IPS-NIHi7 (cell line): ENCODE data around the gene IFT74.

Experiments used
- DNase-seq: peaks from one replicate; pipeline ENCODE4 v3.0.0; 2012; ENCODE audit warnings: mixed read lengths; ENCODE audit errors: extremely low spot score

The IFT74 gene

DNA sequence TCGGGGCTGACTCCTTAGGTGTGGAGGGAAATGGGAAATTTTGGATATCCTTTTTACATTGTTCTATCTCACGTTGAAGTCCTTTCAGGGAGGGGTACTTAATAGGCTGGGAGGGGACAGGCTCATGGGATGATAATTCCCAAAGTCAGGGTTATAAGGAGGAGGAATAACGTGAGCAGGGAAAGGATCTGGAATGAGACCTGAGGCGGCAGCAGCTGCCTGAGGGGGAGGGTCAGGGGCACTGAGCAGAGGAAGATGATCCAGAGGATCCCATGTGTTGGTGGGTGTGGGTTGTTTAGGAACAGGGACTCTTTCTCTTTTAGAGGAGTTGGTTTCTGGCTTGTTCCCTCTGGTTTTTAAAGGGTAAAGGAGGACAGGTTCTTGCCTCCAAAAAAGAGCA lies 18.7 kb downstream of the IFT74 start:
- peak; percentile 43 for DNase-seq

DNA sequence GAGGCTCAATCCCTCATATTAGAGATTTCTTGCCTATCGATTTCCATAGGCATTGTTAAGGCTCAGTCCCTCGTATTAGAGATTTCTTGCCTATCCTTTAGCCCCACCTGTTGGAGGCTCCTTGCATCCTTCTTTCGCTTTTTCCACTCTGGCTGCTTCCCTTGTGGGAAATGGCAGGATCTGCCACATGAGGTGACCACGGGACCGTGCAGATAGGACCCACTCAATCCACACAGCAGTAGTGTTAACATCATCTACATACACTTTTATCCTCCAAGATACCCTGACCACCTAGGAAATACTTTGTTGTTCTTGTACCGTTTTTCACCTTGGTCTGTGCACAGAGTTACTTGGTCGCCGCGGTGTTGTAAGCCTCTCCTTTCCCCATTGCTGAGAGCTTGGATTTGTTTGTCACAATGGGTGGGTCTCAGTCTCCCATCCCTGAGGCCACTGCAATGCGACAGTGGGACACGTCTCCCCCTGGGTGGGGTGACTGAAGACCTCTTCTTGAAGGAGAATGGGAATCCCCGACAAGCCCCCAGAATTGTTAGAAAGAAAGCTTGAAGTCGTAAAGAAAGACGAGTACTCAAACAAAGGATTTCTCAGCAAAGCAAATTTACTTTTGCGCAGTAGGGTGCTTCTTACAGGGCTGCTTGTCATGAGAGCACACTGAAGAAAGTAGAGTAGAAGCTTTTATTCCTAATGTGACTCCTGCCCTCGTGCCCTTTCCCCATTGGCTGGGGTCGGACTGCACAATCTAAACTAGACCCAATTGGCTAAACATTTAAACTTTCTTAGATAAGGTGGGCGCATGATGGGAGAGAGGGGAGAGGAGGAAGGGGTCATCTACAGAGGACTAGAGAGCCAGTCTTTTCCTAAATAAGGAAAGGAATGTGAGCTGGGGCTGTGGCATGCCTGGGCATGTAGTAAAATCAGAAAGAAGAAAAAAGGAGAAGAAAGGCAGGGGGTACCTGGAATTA lies 19.8 kb downstream of the IFT74 start:
- peak; percentile 42 for DNase-seq

DNA sequence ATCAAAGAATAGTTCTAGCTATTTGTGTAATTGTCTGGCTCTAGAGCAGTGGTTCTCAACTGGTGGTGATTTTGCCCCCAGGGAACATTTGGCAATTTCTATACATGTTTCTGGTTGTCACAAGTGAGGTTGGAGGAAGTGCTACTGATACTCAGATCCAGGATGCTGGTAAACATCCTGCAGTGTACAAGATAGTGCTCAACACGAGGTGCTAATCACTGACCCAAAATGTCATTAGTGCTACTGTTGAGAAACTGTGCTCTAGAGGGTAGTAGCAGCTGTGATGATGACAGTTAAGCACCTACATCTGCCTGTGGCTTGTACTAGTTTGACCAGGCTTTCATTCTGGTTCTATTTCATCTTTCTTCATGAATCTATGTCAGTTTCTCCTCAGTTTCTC lies 27.1 kb downstream of the IFT74 start:
- no peak for DNase-seq

DNA sequence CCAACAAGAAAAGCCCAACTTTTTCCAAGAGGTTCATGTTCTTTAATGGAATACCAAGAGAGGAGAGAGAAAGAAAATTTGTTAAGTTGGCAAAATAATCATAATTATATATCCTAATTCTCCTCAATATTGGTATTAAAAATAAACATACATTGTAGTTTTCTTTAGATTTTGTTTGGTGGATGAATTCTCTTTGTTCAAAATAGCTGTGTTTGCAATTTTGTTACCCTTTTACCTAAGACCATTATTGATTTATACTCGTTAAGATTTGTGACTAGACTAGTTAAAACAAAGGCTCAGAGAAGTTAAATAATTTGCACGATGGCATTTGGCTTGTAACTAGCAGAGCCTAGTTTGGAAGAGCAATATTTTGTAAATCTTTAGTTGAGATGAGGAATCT lies 39.6 kb downstream of the IFT74 start:
- no peak for DNase-seq

DNA sequence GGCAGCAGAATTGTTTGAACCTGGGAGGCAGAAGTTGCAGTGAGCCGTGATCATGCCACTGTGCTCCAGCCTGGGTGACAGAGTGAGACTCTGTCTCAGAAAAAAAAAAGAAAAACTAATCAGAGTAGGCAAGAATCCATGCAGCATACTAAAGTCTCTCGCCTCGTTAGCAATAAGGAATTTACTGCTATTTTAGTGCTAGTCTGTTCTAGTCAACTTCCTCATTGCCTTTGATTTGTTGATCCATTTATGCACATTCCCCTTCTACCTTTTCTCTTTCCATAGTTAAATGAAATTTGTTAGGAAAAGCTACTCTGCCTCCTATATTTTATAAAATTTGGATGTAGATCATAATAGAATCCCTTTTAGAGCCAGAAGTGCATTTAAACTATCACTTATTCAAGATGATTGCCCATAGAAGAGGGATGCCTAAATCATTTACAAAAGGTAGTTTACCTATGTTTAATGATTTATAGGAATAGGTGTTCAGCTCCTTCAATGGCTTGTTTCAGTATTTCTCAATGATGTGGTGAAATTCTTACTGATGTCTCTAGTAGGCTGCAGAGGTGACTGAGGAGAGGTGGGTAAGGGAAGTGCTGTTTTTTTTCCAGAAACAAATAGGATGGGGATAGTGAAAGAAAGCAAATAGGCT lies 47.3 kb downstream of the IFT74 start:
- DNase-seq, result no peak

DNA sequence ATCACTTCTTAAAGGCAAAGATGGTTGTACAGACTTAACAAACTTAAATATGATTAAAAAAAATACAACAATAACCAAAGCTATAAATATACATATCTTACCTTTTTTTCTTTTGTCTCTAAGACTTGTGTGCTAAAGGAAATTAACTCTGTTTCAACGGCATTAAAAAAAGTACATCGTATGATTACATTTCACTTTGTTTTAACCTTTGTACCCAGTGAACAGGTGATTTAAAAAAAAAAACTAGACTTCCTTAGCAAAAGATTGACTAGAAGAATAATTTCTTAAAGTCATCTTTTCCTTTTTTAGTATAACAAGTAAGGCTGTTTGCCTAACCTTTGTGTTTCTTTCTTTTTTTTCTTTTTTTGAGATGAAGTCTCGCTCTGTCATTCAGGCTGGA lies 49.3 kb downstream of the IFT74 start, which contains the start of gene LRRC19:
TSS of gene LRRC19 (minus strand) at position 182 of the 400 bp plus-strand sequence. CDS start 5,978 bp downstream, outside the sequence.
- DNase-seq, result no peak

DNA sequence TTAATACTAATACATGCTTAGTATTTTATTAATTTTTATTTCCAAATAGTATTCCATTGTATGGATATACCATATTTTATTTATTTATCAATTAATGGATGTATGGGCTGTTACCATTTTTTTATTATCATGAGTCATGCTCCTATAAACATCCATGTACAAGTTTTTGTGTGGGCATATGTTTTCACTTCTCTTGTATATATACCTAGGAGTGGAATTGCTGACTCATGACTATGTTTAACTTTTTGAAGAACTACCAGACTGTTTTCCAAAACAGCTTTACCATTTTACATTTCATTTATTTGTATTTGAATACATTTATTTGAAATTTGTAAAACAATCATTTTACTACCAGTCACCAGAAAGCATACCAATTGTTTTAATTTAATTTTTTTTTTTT lies 63.4 kb downstream of the IFT74 start:
- DNase-seq, result no peak

DNA sequence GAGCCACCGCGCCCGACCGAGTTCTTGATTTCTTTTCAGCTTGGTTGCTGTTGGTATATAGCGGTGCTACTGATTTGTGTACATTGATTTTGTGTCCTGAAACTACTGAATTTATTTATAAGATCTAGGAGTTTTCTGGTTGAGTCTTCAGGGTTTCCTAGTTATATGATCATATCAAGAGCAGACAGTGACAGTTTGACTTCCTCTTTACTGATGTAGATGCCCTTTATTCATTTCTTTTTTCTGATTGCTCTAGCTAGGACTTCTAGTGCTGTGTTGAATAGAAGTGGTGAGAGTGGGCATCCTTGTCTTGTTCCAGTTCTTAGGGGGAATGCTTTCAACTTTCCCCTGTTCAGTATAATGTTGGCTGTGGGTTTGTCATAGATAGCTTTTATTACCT lies 66.7 kb downstream of the IFT74 start:
- no peak for DNase-seq

DNA sequence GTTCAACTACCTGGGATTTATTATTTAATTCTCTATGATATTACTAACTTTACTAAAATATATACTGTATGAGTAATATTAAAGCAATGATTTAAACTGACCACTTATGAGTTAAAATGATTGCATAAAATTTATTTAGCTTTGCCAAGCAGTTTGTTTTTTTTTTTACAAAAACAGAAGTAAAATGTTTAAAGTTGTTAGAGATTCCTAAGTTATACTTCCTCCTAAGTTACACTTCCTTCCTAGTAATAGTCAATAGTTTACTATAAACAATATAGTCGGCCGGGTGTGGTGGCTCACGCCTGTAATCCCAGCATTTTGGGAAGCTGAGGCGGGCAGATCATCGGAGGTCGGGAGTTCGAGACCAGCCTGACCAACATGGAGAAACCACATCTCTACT lies 73.0 kb downstream of the IFT74 start:
- DNase-seq, result no peak

DNA sequence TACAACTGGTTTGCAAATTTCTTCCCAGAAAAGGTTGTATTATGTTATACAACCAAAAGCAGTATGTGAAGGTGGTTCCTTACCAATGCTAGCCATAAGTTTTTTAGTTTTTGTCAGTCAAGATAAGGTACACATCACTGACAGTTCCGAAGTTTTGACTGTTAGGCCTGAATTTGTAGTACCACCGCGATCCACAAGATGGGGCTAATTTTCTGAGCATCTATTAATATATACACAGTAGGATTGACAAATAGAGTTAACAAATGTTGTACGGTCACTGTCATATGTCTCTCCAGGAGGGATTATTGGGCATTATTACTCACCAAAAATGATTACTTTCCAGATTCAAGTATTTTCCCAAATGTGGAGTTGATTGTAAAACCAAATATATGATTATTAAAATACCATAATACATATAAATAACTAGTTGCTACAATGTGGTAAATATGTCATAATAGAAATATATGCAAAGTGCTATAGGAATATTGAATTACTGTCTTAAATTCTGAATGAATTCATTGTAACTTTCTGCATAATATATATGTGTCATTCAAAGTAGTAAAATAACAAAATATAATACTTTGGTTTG lies 77.7 kb downstream of the IFT74 start:
- peak; percentile 49 for DNase-seq

DNA sequence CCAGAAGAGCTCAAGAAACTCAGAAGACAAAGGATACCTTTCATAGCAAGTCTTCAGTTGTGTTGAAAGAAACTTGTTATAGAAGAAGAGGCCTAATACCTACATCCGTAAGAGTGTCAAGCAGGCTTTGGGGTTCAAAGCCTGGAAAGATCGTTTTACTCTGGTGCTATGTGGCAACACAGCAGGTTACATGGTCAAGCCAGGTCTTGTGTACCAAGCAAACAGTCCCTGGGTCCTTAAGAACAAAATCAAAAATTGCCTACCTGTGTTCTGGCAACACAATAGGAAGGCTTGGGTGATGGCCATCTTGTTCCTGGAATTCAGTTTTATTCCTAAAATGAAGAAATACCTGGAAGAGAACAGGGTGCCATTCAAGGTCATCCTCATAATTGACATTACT lies 81.3 kb downstream of the IFT74 start:
- no peak for DNase-seq

DNA sequence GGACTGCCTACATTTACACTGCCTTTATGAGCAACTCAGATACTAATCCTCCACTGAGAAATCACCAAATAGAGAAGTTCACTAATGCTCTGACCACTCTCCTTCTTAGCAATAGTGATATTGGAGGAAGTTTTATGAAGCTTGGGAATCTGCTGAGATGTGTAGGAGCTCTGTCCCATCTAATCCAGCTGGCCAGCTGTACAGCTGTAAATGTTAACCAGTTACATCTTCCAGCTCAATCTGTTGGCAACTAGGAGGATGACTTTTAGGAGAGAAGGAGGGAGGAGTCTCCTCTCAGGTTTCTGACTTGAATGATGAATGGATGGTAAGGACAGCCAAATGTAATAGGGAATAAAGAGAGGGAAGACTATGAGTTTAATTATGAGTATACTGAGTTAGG lies 85.5 kb downstream of the IFT74 start:
- no peak for DNase-seq

DNA sequence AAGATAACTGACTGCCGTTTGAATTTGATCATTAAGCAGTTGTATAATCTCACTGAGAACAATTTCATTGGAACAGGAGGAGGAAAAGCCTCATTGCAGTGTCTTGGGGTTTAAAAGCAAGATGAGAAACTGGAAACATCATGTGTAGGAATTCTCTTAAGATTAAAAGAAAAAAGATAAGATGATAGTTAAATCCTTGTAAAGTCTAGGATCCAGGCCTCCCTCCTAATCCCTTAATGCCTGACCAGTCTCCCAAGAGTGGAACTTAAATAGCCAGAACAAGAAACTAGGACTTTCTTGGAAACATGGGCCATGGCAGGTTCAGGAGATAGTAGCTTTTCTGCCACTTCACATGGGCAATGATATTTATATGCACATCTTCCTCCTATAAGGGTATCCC lies 86.3 kb downstream of the IFT74 start:
- DNase-seq, result no peak

DNA sequence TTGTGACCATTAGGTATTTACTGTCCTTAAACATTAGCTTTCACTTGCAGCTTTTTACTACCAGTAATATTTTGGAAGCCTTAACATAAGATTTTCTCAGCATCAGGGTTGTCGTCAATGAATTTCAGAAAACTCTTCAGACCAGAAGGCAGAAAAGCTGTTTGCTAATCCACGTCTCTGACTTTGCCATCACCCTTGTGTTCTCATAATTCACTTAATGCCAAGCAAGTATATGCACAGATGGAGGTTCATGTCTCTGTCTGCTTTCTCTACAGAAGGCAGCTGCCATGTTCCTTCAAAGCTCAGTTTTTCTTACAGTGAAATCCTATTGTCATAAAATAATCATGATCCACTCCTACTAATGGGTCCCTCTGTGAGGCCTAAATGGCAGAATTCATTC lies 87.0 kb downstream of the IFT74 start:
- DNase-seq, result no peak

DNA sequence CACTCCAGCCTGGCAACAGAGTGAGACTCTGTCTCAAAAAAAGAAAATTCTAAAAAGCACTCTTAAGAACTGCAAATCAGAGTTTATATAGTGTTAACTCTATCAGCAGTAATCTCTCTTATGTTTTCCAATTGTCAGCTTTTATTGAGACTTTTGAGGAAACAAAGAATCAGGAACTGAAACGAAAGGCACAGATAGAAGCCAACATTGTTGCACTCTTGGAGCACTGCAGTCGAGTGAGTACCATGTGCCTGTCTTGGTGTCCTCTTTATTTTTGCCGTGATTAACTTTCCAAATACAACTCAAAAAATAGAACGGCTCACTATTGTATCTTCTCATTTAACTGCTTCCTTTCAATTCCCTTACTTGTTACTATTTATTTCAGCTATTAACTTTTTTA lies 90.9 kb downstream of the IFT74 start:
- DNase-seq, result no peak

DNA sequence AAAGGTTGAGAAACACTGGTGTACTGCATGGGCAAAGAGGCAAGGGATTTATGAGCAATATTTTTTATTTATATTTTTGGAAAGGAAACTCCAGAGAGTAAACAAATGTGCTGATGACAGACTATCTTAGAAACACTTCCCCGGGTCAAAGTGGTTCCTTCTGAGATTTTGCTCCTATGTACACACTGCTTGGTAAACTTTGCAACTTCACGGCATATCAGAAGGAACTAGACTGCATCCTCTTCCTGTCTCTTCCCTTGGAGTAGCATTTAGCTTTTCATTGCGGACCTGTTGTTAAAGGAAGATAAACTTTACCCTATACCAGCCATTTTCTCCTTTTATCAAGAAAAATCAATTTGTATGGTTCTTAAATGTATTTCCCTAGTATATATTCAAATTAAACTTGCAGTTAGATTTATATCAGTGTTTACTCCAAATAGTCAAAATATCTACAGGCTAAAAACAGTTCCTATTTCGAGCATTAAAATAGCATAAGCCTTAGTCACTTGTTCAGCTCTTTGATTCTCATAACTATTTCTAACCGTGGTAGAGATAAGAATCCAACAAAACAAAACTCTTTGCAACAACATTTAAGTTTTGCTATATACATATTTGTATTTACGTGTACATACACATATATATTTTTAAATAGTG lies 97.3 kb downstream of the IFT74 start:
- no peak for DNase-seq

DNA sequence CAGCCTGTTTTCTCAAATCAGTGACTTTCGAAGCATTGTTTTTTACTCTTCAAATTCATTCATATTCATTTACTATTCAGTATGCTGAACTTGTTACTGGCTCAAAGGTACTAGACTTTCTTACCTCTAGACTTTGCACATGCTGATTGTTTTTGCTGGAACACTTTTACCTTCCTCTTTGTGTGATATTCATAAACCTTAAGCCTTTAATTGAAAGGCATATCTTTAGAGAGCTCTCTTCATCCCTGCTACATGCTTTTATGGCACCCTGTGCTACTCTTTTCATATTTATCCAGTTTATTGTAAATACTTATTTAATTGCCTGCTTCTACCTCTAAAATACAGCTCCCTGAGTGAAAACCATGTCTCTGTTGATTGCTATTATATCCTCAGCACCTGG lies 97.9 kb downstream of the IFT74 start:
- DNase-seq, result no peak

DNA sequence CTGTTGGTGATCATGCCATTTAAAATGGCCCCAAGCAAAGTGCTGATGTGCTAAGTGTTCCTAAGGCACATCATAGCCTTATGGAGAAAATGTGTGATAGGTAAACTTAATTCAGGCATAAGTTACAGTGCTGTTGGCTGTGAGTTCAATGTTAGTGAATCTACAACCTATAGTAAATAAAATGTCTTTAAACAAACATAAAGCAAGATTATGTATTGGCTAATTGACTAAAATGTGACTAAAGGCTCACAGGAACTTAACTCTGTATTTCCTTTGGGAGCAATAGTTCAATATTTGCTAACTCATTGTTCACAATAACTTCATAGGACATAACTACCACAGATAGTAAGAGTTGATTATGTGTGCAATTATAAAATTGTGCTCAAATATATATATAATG lies 98.6 kb downstream of the IFT74 start:
- no peak for DNase-seq

DNA sequence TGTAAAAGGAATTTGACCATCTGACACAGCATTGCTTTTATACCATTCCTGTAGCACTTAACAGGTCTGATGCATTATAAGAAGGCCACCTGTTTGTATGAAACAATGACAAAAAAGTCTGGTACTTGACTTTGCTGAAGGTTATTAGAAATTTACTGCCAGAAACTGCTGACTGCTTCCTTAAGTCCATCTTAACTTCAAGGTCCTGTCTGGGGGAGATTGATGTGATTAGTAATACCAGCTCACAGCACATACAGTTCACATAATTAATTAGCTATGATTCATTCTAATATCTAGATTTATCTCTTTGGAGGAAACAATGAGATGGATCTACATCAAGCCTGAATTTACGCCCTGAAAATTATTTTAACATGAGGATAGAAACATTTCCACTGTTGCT lies 103.2 kb downstream of the IFT74 start:
- DNase-seq, result no peak

DNA sequence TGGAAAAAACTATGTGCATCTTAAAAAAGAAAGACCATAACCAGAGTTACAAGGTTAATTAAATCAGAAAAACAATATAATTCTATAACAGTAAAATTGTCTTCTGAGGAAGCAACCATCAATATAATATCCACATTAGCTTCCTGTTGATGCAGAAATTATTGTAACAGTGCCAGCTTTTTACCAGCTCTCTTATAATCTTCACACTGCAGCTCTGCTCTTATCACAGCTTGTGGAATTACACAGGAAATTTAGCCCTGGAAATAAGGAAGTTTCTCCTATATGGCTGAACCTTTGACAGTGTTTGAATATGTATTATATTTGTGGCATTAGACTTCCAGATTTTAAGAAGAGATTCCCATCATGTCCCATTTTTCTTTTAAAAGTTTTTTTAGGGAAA lies 103.7 kb downstream of the IFT74 start:
- DNase-seq, result no peak

DNA sequence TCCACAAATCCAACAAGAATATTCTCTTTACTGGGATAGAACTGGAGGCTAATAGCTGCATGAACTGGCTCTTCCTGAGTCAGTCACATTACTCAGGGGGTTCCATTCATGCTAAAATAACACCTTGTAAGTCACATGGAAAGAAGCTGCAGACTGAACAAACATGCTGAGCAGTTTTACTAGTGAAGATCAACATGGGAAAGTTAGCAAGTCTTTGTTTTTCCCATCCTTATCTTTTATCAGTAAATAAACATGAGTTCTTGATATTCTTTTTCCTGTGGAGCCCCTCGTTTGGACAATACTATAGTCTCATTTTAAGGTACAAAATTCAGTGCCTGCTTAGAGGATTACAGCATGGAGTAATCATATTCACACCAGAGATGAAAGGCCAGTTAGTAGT lies 109.1 kb downstream of the IFT74 start:
- DNase-seq, result no peak
